ENCODE data around the gene NUDCD3. TPM values are rescaled to one million over a fixed set of nuclear protein-coding genes. Genes with fewer than 3 reads are reported as not detected.

The NUDCD3 gene
- total RNA-seq, 1 donor: 54.3 TPM

GRCh38 chr7:44330331-44330730 is 160.1 kb downstream of the NUDCD3 start:
- no peaks in the 10 kb centered on the region for H3K9me3 ChIP-seq (ENCODE audit: low read depth, low read length)
- H3K4me2 ChIP-seq (ENCODE audit: insufficient read depth, low read length): no peak overlapping the region
- H3K27ac ChIP-seq (ENCODE audit: low read depth, low read length): no peak overlapping the region
- TF ChIP-seq CTCF (IDR thresholded peaks at IDR 0.05; ENCODE audit: extremely low read depth, low read depth, low read length): no peak
- H3K79me2 ChIP-seq (ENCODE audit: insufficient read depth, low read length): no peaks in the 10 kb centered on the region
- no peak for DNase-seq (ENCODE audit: insufficient read length, low spot score, missing footprints)
- H3K4me1 ChIP-seq (ENCODE audit: insufficient read depth, low read length): no peaks in the 10 kb centered on the region
- H2AFZ ChIP-seq (ENCODE audit: low read length): no peak overlapping the region
- peaks cover 21% of the 10 kb centered on the region for H3K27me3 ChIP-seq (ENCODE audit: insufficient read depth, low read length)
- H4K20me1 ChIP-seq (ENCODE audit: insufficient read depth, low read length): no peaks in the 10 kb centered on the region
- no peaks in the 10 kb centered on the region for H3K36me3 ChIP-seq (ENCODE audit: insufficient read depth, low read length)
- no peak overlapping the region for H3K4me3 ChIP-seq (ENCODE audit: insufficient read depth, low read length)

- peak; percentile 32 for DNase-seq (ENCODE audit: insufficient read length, low spot score, missing footprints)
- H3K9me3 ChIP-seq (ENCODE audit: low read depth, low read length): no peaks in the 10 kb centered on the region
- no peak for TF ChIP-seq CTCF (IDR thresholded peaks at IDR 0.05; ENCODE audit: extremely low read depth, low read depth, low read length)
- H4K20me1 ChIP-seq (ENCODE audit: insufficient read depth, low read length): no peaks in the 10 kb centered on the region
- H3K79me2 ChIP-seq (ENCODE audit: insufficient read depth, low read length): no peaks in the 10 kb centered on the region
- no peaks in the 10 kb centered on the region for H3K36me3 ChIP-seq (ENCODE audit: insufficient read depth, low read length)
- no peak overlapping the region for H3K27ac ChIP-seq (ENCODE audit: low read depth, low read length)
- no peak overlapping the region for H3K4me2 ChIP-seq (ENCODE audit: insufficient read depth, low read length)
- H3K4me1 ChIP-seq (ENCODE audit: insufficient read depth, low read length): no peaks in the 10 kb centered on the region
- no peak overlapping the region for H2AFZ ChIP-seq (ENCODE audit: low read length)
- H3K27me3 ChIP-seq (ENCODE audit: insufficient read depth, low read length): peaks cover 21% of the 10 kb centered on the region
- no peak overlapping the region for H3K4me3 ChIP-seq (ENCODE audit: insufficient read depth, low read length)
These were observed 160.6 kb downstream of the NUDCD3 start for GRCh38 chr7:44329888-44330287.

Small RNA genes within 50 kb of the gene (small RNA-seq; reads per million reads assigned to genes)
- not detected for gene RNU6-1097P

Other genes starting within 250 kb of the NUDCD3 start
- not detected in 2 replicates for gene CAMK2B, start 165.1 kb downstream of the NUDCD3 start, total RNA-seq
- gene NPC1L1, start 50.7 kb upstream of the NUDCD3 start, total RNA-seq: not detected in 2 replicates
- 34.7 and 38.9 TPM in 2 replicates for gene DDX56, start 83.2 kb upstream of the NUDCD3 start, total RNA-seq
- 84.3 and 90.1 TPM in 2 replicates for gene TMED4, start 91.6 kb upstream of the NUDCD3 start, total RNA-seq
- 59.2 and 64.4 TPM in 2 replicates for gene OGDH, start 116.0 kb upstream of the NUDCD3 start, total RNA-seq